Fibroblast of the aortic adventitia (primary cell): ENCODE measurements around the gene XPNPEP2. TPM values are rescaled to one million over a fixed set of nuclear protein-coding genes. Genes with fewer than 3 reads are reported as not detected.

Source experiments
- DNase-seq: peaks from one replicate; pipeline ENCODE4 v3.0.0-alpha.2; 2010; ENCODE audit warnings: low read depth
- H3K4me3 ChIP-seq: 2 replicates; pipeline ENCODE4 v1.5.1; 2011; ENCODE audit warnings: low read depth, mild to moderate bottlenecking, control low read depth, low read length, moderate library complexity
- total RNA-seq: library from RNA; depleted of rRNA; stranded (reverse); fragments of >200 nt; gene quantifications from 2 replicates; pipeline ENCODE4 v1.2.3, GENCODE V29; 2012; ENCODE audit warnings: low replicate concordance
- TF ChIP-seq, protein P1 (sequence below): IDR thresholded peaks from 2 replicates; pipeline ENCODE4 v1.5.1; 2011; ENCODE audit warnings: mild to moderate bottlenecking, low read length, control low read depth, inconsistent platforms; ENCODE audit not compliant: insufficient read depth

Gene XPNPEP2
- total RNA-seq, 1 donor: 5.7 TPM

DNA sequence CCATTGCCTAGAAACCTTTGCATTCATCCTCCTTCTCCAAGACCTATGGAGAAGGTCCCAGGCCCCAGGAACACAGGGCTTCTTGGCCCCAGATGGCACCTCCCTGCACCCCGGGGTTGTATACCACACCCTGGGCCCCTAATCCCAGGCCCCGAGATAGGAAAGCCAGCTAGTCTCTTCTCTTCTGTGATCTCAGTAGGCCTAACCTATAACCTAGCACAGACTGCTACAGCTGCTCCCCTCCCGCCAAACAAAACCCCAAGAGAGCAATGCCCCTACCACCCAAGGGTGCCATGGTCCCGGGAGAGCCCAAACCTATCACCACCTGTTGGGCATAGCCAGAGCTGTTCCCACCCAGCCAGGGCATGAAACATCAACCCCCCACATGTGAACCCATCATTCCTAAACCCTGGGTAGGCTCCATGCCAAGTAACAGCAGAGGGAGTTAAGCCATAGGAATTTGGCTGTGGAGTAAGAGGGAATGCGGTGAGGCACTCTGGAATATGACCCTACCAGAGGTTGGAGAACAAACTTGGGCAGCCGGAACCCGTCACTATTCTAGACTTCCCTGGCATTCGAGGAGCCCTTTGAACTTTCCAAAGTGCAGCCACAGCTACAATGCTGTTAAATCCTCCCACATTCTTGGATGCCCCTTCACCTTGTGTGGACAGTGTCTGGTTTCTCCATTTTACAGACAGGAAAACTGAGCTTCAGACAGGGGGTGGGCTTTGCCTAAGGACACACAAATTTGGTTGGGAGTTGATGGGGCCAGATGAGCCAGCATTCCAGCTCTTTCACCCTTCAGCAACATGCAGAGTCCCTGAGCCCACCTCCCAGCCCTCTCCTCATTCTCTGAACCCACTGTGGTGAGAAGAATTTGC lies 30.0 kb downstream of the XPNPEP2 start:
- TF ChIP-seq, protein P1, sequence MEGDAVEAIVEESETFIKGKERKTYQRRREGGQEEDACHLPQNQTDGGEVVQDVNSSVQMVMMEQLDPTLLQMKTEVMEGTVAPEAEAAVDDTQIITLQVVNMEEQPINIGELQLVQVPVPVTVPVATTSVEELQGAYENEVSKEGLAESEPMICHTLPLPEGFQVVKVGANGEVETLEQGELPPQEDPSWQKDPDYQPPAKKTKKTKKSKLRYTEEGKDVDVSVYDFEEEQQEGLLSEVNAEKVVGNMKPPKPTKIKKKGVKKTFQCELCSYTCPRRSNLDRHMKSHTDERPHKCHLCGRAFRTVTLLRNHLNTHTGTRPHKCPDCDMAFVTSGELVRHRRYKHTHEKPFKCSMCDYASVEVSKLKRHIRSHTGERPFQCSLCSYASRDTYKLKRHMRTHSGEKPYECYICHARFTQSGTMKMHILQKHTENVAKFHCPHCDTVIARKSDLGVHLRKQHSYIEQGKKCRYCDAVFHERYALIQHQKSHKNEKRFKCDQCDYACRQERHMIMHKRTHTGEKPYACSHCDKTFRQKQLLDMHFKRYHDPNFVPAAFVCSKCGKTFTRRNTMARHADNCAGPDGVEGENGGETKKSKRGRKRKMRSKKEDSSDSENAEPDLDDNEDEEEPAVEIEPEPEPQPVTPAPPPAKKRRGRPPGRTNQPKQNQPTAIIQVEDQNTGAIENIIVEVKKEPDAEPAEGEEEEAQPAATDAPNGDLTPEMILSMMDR: no peak
- DNase-seq: peak; percentile 19

DNA sequence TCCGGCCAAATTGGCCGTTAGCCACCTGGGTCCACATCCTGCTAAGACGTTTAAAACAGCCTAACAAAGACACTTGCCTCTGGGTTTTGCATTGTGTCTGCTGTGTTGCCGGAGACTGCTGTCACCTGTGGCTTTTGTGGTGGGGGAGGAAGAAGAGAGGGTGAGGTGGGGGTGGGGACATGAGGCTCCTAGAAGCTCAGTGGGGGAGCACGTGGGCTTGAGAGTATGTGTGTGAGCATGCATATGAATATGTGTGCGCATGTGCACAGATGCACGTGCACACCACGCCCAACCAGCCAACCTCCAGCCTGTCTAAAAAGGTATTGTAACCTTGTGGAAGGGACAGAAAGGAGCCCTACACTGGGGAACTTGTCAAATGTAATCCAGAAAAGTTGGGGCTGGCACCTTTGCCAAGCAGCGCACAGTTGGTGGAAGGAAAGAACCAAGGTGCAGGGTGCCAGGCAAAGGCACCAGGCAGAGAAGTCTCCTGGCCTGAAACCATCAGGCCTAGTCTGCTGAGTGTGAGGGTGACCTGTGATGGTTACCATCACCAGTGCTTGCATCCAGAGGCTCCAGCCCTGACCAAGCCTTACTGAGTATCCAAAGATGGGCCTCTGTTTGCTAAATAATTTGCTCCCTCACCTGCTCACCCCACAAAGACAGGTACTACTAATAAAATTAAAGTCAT lies 30.8 kb downstream of the XPNPEP2 start:
- TF ChIP-seq, protein P1: no peak
- H3K4me3 ChIP-seq: no peak overlapping the region
- no peak for DNase-seq

More for the DNA sequence above, 30.0 kb downstream of the XPNPEP2 start:
- H3K4me3 ChIP-seq: no peak overlapping the region

DNA sequence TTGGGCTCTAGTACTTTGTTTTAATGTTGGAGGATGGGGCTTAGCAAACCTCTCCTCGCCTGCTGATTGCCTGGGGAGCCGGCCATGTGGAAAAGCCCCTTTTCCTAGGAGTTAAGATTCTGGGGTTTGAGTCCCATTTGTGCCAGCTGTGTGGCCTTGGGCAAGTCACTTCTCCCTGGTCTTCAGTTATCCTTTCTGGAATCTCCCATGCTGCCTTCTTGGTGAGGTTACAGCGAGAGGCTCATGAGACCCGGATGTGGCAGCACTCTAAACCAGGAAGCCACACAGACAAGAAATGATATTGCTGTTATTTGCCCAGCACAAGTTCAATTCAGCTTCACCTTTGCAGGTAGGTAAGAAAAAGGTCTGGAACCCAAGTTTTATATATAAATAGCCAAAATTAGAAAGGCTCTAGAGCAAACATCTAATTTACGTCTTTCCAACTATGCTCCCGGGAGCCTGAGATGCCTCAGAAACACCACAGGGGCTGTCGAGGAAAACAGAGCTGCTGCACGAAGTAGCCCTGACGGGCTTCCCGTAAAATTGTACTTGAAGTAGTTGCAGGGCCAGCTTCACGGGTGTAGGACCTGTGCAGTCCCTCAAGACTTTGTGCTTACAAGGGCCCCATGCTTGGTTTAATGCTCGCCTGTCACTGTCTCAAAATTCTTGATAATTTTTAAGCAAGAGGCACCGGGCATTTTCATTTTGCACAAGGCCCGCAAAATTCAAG lies 32.7 kb downstream of the XPNPEP2 start:
- no peak for DNase-seq
- H3K4me3 ChIP-seq: no peak overlapping the region
- TF ChIP-seq, protein P1: no peak

DNA sequence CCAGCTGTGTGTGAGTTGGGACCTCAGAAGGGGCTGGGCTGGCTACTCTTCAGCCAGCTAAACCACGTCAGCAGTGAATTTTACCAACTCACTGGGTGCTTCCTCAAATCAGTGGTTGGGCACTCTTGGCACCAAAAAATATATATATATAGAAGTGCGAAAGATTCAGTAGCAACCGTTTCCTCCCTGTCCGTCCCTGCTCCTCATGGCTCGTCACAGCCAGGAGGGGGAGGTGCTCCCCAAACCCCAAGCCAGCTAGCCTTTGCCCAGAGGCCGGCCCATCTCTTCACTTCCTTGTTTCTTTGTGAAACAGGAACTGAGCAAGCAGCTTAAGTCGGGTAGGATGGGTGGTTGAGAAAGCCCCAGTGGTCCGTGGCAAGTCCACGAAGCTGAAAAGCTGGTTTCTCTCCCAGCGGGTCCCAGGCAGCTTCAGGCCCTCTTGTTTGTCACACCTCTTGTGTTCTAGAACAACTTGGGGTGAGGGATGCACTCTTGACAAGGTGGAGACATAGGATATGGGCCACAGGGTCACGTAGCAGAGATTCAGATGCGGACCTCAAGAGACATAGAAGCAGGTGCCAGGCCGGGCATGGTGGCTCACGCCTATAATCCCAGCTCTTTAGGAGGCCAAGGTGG lies 34.1 kb downstream of the XPNPEP2 start:
- no peak for DNase-seq
- TF ChIP-seq, protein P1: no peak
- H3K4me3 ChIP-seq: no peak overlapping the region

DNA sequence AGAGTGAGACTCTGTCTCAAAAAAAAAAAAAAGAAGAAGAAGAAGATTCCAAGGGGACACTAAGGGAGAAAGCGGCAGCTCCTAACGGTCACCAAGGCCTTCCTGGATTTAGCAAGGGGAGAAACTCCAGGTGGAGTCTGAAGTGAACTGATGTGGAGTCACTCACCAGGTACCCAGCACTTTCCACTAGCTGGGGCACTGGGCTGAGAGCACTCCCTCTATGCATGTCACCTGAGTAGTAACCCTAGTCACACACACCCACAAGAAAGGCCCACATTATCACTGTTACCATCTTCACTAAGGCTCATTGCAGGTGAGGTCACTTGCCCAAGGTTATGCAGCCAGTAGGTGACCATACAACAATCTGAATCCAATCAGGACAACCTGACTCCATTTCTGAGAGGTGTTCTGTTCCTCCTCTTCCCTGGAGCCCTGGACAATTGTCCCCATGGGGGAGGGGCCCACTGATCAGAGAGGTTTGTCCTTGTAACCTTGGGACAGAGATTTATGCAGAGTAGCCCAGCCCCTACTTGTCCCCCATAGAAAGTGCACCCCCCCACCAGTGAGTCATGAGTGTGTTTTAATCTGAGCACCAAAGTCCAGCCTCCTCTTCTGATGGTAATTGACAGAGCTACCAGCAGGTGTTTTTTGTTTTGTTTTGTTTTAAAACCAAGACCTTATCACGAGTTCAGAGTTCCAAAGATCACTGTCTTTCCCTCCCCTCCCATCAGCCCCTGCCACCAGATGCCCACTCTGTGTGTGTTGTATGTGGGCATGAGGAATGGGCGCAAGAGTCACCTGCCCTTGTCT lies 35.1 kb downstream of the XPNPEP2 start:
- H3K4me3 ChIP-seq: no peak overlapping the region
- DNase-seq: no peak
- TF ChIP-seq, protein P1: no peak
